GM21526 (cell line): ENCODE data around the gene RNF125.
A peak's percentile ranks its signal among the peaks of the same experiment; 100 is the strongest.
"Not testable (repeated sequence)": the region's sequence is repeated elsewhere in the genome, so short reads cannot be mapped to it uniquely, and the experiment has no call there.

Experiments
- ATAC-seq: cut with Tn5 transposase; IDR thresholded peaks from one replicate; pipeline ENCODE4 v1.9.1; 2021; ENCODE audit warnings: moderate library complexity; ENCODE audit not compliant: unreplicated experiment, low FRiP score

RNF125 gene

DNA sequence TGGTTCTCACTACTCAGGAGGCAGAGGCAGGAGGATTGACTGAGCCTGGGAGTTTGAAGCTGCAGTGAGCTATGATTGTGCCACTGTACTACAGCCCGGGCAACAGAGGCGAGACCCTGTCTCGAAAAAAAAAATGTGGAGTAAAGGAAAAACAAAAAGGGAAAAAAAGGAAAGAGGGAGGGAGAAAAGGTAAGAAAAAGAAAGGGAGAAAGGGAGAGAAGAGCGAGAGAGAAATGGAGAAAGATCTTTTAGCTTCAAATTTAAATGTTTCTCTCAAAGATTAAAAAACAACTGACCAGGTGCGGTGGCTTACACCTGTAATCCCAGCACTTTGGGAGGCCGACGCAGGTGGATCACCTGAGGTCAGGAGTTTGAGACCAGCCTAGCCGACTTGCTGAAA, 65.2 kb downstream of the RNF125 start:
- no peak for ATAC-seq

DNA sequence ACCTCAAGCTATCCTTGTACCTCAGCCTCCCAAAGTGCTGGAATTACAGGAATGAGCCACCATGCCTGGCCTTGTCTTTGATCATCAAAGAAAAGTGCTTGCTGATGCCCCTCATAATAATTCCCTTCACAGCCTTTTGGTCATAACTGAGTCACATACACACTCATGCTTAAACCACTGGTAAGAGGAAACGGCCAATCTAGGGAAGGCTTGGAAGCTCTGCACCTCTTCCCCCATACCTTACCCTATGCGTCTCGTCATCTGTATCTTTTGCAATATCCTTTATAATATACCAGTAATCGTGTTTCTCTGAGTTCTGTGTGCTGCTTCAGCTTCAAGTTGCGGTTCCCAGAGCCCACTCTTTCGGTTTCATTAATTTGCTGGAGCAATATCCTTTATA, 68.3 kb downstream of the RNF125 start:
- no peak for ATAC-seq

- not testable (repeated sequence) for ATAC-seq
These were observed 72.2 kb downstream of the RNF125 start for GRCh38 chr18:32090831-32091230.

- no peak for ATAC-seq
These were observed 72.7 kb downstream of the RNF125 start for GRCh38 chr18:32091325-32091723.

GRCh38 chr18:32091724-32092421, 73.2 kb downstream of the RNF125 start, which contains the start of gene RNF138:
Gene RNF138 (plus strand): TSS chr18:32091874. CDS start chr18:32092777, 903 bp downstream.
- peak; percentile 61 for ATAC-seq

GRCh38 chr18:32092422-32093101, 73.9 kb downstream of the RNF125 start:
- ATAC-seq: peak; percentile 73

GRCh38 chr18:32093102-32093511, 74.5 kb downstream of the RNF125 start:
- peak; percentile 49 for ATAC-seq

DNA sequence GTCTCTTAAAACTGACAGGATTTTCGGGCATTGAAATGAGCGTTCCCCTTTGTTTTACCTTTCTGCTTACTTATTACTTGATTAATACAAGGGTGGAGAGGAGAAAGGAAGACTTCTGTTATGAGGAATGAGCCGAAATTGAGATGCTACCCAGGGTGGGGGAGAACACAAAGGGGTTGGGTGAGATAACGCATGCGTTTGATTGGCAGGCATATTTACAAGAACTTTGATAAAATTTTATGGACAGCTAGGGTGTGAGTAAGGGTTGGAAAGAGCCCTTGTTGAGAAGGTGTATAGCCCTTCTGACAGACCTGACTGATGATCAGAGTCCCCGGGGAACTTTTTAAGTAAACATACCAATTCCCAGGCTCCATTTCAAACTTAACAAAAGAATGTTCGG, 74.9 kb downstream of the RNF125 start:
- ATAC-seq: no peak

DNA sequence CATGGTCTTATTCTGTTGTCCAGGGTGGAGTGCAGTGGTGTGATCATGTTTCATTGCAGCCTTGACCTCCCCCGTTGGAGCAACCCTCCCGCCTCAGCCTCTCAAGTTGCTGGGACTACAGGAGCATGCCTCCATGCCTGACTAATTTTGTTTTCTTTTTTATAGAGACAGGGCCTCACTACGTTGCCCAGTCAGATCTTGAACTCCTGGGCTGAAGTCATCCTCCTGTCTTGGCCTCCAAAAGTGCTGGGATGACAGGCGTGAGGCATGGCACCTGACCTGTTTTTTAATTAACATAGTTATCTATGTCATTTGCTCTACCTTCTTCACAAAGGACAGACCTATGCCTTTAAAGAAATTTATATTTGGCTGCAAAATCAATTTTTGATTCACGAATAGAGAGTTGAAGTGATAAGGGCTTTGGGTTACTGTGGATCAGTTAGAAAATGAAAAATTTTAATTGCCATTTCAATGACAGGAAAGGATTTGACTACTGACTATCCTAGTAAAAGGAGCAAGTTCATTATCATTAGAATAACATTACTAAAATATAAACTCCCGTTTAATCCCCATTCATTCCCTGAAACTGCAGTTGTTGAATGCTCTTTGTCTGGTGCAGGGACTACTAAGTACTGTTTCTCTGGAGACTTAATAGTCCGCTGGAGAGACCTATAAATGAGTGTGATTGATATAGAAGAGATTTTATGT, 76.7 kb downstream of the RNF125 start:
- ATAC-seq: no peak

DNA sequence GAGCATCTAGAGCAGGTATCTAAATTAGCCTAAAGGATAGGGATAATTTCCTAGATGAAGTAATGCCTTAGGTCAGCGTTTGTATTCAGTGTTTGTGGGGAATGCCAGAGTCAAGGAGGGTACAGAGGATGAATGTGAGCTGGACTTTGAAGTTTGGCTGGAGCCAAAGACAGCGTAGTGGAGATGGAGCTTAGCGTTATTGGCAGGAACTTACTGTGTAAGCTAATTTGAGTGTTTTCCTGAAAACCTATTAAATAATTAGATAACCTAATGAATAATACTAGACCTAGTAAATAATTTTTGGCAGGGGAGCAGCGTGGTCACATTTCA, 77.2 kb downstream of the RNF125 start:
- ATAC-seq: no peak

DNA sequence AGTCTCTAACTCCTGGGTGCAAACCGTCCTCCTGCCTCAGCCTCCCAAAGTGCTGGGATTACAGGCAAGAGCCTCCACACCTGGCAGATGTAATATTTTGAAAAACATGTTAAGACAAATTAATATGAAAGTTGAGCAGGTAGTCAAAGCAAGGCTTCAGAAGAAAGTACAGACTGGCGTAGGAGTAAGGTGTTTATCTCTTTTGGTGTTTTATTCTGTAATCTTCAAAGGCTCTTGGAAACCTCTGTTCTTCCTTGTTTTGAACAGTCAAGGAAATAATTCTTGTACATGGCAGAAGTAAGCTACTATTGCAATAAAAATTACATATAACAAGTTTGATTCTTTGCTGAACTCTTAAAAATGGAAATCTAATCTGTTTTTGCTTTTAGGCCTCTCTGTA, 78.3 kb downstream of the RNF125 start:
- no peak for ATAC-seq

DNA sequence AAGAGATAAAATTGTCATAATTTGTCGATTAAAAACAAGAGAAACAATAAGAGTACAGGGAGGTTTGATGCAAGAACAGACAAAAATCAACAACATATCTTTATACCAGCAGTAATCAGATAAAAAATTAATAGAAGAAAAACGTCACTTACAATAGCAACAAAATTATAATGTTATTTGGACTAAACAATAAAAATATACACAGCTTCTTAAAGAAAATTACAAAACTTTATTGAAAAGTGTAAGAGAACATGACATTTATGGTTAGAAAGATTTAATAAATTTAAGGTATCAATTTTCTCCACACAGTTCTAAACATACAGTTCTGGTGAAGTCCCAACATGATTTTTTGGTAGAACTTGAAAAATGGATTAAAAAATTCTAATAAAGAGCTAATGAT, 85.9 kb downstream of the RNF125 start:
- ATAC-seq: no peak

DNA sequence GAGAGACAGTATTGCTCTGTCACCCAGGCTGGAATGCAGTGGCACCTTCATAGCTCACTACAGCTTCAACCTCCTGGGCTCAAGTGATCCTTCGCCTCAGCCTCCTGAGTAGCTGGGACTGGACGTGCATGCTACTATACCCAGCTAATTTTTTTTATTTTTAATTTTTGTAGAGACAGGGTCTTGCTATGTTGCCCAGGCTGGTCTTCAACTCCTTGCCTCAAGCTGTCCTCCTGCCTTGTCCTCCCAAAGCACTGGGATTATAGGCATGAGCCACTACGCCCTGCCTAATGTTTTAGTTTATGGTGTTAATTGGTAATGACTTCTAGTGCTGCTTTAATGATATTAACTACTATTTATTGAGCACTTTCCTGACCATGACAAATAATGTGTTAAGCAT, 91.4 kb downstream of the RNF125 start:
- no peak for ATAC-seq

GRCh38 chr18:32111706-32112105, 93.1 kb downstream of the RNF125 start:
- ATAC-seq: no peak

GRCh38 chr18:32112826-32113225, 94.2 kb downstream of the RNF125 start:
- no peak for ATAC-seq

- no peak for ATAC-seq
These were observed 95.8 kb downstream of the RNF125 start for GRCh38 chr18:32114293-32114942.

DNA sequence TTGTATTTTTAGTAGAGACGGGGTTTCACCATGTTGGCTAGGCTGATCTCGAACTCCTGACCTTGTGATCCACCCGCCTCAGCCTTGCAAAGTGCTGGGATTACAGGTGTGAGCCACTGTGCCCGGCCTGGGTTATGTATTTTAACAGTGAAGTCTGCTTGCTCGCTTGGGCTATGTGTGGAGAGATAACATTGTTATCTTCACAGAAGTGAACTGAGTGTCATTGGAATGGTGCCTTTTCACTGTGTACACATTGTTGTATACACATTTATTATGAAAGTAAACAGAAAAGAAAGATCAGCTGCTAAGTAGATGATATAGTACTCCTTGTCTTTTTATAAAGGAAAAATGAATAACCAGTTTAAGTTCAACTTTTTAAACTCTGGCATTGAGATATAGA, 103.4 kb downstream of the RNF125 start:
- no peak for ATAC-seq
